HG02938 (cell line): ENCODE measurements around the gene KLHL24.
"Not testable (repeated sequence)": the region's sequence is repeated elsewhere in the genome, so short reads cannot be mapped to it uniquely, and the experiment has no call there.

Source experiments
- ATAC-seq: cut with Tn5 transposase; IDR thresholded peaks from one replicate; pipeline ENCODE4 v1.9.1; 2021; ENCODE audit warnings: mild to moderate bottlenecking, moderate library complexity; ENCODE audit not compliant: unreplicated experiment

The KLHL24 gene

DNA sequence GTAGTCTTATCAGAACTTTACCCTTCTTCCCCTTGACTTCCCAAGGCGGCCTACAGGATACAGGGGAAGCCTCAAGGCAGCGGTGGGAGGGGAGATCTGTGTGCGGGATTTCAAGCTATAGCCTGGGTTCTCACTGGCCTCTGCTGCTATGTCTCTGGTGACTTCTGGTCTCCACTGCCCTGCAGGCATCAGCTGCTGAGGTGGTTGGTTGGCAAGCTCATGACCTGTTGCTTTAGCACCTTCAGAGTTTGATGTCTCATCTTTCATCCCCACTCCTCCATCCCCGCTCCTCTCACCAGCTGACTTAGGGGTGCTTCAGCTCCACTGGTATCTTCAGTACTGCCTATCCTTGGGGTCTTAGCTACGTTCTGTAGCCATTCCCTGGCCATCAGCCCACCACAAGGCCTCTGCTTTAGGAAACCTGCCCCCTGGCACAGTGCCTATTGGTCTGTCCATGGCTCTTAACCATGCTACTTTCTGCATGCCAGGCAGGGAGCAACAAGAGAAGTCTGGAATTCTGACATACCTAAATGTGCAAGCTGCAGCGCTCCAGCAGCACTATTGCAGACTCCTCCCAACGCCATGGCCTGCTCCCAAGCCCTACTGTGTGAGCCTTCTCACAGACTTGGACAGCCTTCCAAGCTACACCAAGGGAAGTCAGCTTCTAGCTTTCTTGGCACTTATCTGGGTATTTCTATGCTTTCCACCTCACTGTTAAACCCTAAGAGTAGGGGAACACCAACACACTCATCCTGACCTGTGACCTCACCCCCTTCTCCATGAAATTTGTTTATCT lies 60.3 kb downstream of the KLHL24 start:
- ATAC-seq = no peak

DNA sequence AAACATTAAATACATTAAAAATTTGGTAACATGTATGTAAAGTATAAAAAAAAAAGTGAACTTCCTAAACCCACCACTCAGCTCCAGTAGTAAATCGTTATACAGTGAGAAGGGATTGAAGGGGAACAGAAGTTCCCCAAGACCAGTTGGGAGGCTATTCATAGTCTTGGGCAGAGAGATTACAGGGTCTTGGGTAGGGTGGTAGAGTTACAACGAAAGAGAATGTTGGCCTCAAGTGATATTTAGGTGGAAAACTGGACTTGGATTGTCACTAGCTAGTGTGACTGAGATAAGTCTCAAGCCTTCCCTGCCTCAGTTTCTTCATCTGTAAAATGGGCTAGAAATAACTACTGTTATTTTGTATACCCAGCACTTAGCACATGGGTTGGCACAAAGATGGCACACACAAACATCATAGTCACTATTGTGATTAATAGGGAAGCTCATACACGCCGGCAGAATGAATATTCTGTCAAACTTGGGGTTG lies 61.7 kb downstream of the KLHL24 start:
- no peak for ATAC-seq

DNA sequence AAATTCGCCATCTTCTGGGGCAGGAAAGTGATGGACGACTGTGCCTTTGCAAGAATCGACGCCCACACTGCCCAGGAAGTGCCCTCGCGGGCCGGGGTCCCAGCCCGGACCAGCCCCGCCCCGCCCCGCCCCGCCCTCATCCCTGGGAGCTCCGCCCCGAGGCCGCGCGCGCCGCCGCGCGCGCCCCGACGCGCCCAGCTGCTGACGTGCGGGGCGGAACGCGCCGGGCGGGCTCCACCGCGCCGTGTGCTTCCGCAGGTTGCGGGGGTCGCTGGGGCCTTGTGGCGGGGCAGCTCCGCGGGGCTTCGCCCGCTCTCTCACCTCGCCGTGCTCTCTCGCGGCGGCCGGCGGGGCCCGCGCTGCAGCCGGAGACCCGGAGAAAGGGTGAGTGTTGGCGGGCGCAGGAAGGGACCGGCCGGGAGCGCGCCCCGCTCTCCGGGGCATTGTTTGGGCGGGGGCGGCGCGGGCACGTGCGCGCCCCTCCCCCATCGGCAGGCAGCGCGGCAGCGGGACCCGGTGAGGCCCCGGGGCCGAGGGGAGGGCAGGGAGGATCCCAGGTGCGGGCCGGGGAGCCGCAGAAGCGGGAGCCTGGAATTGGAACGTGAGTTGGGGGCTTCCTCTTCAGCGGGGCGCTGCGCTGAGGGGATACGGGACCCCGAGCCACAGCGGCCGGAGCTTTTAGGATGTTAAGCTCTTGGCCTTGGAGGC lies 62.3 kb downstream of the KLHL24 start, which contains the start of gene YEATS2:
TSS of gene YEATS2 (plus strand) at position 188 of the 708 bp plus-strand sequence. CDS start 17,366 bp downstream, outside the sequence.
- peak; percentile 69 for ATAC-seq

DNA sequence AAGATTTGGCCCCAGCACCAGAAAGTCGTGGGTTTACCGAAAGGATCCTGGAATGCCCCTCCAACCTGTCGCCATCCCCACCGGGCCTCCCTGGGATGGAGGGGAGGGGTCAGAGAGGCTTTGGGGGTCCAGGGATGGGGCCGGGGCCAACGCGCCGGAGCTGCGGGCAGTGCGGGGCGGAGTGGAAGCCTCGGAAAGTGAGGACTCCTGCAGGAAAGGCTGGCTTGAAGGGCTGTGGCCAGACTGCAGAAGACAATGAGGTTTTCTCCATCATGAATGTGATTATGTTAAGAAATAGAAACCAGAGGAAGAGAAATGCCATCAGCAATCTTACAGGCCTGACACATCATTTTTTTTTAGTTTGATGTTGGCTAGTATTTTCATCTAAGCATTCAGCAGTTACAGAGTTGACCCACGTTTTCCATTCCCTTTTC lies 62.9 kb downstream of the KLHL24 start:
- peak; percentile 40 for ATAC-seq

DNA sequence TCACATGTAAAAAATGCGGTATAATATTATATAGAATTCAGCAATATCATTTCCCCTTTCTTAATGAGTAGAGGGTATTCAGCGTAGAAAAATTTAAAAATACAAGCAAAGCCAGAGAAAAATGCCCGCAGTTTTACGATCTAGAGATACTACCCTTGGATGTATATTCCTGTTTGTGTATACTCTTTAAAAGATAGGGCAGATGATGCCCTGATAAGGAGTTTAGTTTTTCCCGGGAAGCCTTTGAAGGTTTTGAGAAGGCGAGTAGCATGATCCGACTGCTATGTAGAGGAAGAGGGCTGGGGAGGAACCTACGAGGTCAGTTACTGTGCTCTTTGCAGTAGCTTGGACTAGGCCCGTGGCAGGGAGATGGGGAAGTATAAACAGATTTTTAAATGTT lies 63.3 kb downstream of the KLHL24 start:
- ATAC-seq = no peak

DNA sequence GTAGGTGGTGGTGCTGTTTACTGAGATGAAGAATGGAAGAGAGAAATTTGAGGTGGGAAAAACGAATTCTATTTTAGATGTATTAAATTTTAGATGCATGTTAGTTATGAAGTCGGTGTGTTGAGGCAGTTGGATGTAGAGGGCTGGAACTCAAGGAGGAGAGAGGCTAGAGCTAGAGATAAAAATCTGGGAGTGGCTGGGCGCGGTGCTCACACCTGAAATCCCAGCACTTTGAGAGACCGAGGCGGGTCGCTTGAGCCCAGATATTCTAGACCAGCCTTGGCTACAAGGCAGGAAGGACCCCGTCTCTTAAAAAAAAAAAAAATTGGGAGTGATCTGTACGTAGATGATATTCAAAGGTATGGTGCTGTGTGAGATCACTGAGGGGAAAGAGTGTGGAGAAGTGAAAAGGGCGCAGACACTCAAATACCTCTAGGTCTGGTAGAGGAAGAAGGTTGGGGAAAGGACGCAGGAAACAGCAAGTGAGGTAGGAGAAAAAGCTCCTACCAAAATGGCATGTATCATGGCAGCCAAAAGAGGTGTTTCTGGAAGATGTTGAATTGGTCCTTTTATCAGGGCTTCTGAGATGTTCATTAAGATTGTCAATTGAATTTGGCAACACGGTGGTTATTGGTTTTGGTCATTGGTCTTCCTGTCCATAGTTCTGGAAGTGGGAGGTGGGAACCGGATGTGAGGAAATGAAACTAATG lies 64.0 kb downstream of the KLHL24 start:
- no peak for ATAC-seq

DNA sequence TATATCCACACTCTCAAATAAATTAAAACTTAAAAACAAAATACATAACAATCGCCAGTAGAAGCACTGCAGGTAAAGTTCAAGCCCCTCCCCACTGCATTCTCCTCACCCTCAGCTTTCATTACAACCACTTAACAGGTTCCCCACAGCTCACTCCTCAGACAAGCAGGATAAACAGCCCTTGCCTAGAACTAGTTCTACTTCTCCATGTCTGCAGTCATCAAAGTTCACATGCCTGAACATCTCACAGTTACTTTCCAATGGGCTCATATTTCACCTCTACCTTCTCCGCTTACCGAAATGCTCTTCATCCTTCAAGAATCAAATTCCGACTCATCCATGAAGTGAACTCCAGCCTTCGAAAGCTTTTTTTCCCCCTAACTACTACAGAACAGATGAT lies 66.3 kb downstream of the KLHL24 start:
- no peak for ATAC-seq

DNA sequence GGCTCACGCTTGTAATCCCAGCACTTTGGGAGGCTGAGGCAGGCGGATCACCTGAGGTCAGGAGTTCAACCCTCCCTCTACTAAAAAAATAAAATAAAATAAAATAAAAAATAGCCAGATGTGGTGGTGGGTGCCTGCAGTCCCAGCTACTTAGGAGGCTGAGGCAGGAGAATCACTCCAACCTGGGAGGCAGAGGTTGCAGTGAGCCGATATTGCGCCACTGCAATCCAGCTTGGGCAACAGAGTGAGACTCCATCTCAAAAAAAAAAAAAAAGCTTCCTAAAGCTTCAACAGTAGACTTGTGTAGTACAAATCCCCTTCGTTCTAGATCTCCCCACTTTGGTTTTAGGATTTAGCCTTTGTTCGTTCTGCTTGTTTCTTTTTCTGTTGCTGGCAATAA lies 68.5 kb downstream of the KLHL24 start:
- not testable (repeated sequence) for ATAC-seq

DNA sequence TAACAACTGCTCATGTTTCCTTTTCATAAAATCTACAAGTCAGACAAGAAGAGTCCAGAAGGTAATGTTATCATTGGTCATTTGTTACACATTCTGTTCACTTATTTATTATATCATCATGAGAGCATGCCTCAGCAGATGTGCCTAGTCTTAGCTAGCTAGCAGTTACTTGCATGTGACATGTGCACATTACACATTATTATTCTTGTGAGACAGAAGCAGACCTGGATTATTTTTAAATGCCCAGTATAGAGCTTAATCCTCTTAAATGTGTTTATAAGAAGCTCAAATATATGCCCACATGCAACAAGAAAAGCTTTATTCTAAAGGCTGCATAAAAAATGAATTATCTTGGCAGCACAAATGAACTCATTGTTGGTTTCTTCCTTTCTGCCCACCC lies 74.8 kb downstream of the KLHL24 start:
- no peak for ATAC-seq

DNA sequence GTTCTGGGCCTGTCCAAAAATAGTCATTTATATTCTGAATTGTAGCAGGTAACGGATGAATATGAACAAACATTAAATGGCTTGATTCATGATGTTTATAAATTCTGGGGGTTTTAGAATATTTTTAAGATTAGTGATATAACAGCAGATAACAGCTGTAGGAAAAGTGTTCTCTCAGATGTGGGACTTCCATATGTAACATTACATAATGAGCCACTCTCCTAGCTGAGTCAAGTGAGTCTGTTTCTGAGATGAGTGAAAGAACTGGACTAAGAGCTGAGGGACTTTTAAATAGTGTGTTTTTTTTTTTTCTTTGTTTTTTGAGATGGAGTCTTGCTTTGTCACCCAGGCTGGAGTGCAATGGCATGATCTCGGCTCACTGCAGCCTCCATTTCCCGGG lies 76.1 kb downstream of the KLHL24 start:
- ATAC-seq = no peak

DNA sequence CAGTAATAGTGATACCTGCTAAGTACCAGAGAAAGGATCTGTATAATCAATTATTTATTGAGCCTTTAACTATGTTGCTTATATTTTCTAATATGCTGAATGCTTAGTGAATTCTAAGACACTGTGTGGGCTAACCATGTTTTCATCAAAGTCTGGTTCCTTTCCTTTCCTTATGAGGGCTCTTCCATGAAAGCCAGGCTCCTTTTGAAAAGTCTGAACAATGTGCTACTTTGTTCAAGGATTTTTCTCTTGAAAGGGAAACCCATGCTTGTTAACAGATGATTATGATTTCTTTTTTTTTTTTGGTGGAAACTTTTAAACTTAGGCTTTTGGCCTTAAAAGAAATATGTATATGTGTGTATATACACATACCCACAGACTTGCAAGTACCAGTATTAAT lies 79.2 kb downstream of the KLHL24 start:
- ATAC-seq = no peak

DNA sequence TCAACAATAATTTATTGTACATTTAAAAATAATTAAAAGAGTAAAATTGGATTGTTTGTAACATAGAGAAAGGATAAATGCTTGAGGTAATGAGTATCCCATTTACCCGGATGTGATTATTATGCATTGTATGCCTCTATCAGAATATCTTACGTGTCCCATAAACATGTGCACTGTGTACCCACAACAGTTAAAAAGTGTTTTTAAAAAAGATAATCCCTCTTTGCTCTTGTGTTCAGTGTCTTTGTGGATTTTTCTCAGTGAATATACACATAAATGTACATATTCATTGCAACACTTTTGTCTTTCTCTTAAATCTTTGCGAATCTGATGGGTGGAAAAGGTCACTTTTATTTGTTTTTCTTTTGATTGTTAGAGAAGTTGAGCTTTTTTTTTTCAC lies 82.6 kb downstream of the KLHL24 start:
- no peak for ATAC-seq

DNA sequence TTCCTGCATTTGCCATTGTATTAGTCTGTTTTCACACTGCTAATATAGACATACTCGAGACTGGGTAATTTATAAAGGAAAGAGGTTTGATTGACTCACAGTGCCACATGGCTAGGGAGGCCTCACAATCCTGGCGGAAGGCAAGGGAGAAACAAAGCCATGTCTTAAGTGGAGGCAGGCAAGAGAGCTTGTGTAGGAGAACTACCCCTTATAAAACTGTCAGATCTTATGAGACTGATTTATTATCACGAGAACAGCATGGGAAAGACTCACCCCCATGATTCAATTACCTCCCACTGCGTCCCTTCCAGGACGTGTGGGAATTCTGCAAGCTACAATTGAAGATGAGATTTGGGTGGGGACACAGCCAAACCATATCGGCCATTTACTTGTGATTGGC lies 90.0 kb downstream of the KLHL24 start:
- no peak for ATAC-seq

DNA sequence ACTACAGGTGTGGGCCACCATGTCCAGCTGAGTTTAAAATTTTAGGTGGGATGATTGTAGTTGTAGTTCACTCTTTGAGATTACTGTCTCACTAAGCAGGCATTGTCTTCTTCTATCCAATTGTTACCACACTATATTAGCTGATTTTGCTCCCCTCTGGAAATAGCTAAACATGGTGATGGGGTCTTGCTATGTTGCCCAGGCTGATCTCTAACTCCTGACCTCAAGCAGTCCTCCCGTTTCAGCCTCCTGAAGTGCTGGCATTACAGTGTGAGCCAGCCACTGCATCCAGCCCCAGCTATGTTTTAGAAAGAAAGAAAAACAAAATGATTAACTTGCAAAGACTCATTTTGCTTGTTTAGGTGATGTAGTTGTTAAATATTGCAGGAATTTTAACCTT lies 92.8 kb downstream of the KLHL24 start:
- no peak for ATAC-seq

DNA sequence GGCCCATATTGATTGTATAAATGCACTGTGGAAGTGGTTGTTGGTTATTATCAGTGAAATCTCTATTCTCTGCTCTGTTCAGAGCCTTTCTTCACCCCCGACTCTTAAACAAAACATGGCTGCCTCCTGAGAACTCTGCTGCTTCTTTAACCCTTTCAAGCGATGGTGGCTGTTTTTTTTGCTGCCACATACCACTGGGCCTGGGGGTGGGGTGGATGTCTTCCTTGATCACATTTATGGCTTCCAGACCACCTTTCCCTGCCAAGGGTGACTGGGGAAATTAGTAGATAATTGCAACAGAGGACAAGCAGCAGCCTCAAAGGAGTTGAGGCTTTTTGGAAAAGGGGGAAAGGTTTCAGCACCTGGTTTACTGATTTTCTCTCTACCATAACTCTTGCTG lies 94.9 kb downstream of the KLHL24 start:
- ATAC-seq = no peak

DNA sequence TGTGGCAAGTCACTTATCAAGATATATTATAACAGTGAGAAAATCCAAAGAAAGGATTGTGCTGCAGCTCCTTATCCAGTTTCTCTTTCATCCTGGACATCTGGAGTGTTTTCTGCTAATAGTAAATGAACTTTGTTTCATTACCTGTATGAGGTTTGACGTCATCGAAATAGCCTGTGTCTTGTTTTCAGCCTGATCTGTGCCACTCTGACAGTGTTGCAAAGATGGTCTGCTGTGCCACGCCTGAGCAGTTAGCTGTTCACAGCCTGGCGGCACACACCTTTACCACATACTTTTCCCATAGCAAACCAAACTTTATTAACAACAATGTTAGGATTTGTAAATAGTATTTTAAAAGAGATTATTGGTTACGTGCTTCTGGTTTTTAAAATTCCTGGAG lies 96.2 kb downstream of the KLHL24 start:
- ATAC-seq = no peak

DNA sequence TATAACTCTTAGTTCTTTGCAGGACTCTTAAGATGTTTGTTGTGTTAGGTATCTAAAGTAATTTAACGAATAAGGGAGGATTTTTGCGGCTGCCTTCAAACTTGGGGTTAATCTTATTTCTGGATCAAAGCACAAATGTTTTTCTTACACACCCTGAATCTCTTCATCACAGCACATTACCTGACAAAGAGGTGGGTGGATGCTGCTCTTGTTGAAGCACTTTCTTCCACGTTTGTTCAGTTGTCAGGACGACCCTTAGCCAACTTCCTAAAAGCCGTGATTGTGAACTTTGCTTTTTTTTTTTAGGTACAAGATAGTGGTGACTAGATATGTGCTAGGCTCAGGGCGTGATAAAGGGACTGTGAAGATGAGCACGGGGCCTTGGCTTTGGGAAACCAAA lies 98.1 kb downstream of the KLHL24 start:
- ATAC-seq = no peak
